ENCODE data around the gene HDAC9. TPM values are rescaled to one million over a fixed set of nuclear protein-coding genes. Genes with fewer than 3 reads are reported as not detected.

HDAC9 gene
- total RNA-seq, 1 experiment from 2014 or later = 4.3 TPM

GRCh38 chr7:18974803-18975202 lies 479.3 kb downstream of the HDAC9 start:
- ChIA-PET RAD21 (ENCODE audit: low non-redundant PET in 1 of 2, low total read pairs in 2 of 2, uncharacterized antibody in 2 of 2, unreplicated experiment in 2 of 2) (no interaction called here), CTCF (no interaction called here), POLR2A (no interaction called here)
- Histone ChIP-seq H3K9me2 (ENCODE audit: insufficient read depth) (no peaks in the 10 kb centered on the region), H3K36me3 (ENCODE audit: control insufficient read depth in 1 of 2, insufficient read depth in 2 of 2, low read length in 2 of 2) (no peaks in the 10 kb centered on the region), H3K27me3 (ENCODE audit: insufficient read depth, low read length) (no peaks in the 10 kb centered on the region), H2AFZ (ENCODE audit: low read depth, low read length, poor library complexity, severe bottlenecking) (no peak overlapping the region), H3K4me1 (ENCODE audit: control insufficient read depth in 1 of 2, insufficient read depth in 2 of 2, low read length in 2 of 2) (peaks cover 0 to 47% of the 10 kb centered on the region in 2 experiments; a peak in 3 of 4 replicates), H3K9me3 (ENCODE audit: control insufficient read depth in 1 of 2, insufficient read depth in 1 of 2, low read depth in 1 of 2, low read length in 2 of 2) (no peaks in the 10 kb centered on the region), H3K4me2 (ENCODE audit: low read length) (peak overlapping the region; percentile 40), H3K79me2 (ENCODE audit: insufficient read depth, low read length) (no peaks in the 10 kb centered on the region), H3K9ac (ENCODE audit: low read length) (no peak overlapping the region), H4K20me1 (ENCODE audit: insufficient read depth) (no peaks in the 10 kb centered on the region), H3K4me3 (replicated peaks in 1 of 2; ENCODE audit: low read depth in 1 of 2, low read length in 2 of 2) (no peak overlapping the region), H3K27ac (ENCODE audit: low read depth, low read length) (no peak overlapping the region)
- no peak for TF ChIP-seq EZH2 (IDR thresholded peaks at IDR 0.05)
- TF ChIP-seq FOSL1 (IDR thresholded peaks at IDR 0.05; ENCODE audit: low read depth) = peak; percentile 40; the same call in 1 of the 2 replicates
- intact Hi-C loops (cut with micrococcal nuclease) = no loop called here
- peak; percentile 18 for DNase-seq (ENCODE audit: low read depth, low spot score)
- ATAC-seq = peak; percentile 37; the same call in 1 of the 2 replicates
- no TSS peak for BruUV-seq (replicated peaks)

GRCh38 chr7:18975276-18975675 lies 479.7 kb downstream of the HDAC9 start:
- peaks cover 0 to 47% of the 10 kb centered on the region in 2 experiments; a peak in 3 of 4 replicates for H3K4me1 ChIP-seq (ENCODE audit: control insufficient read depth in 1 of 2, insufficient read depth in 2 of 2, low read length in 2 of 2)

More at GRCh38 chr7:18975276-18975675, 479.7 kb downstream of the HDAC9 start:
- Histone ChIP-seq H3K9me2 (ENCODE audit: insufficient read depth) (no peaks in the 10 kb centered on the region), H3K27ac (ENCODE audit: low read depth, low read length) (no peak overlapping the region), H3K79me2 (ENCODE audit: insufficient read depth, low read length) (no peaks in the 10 kb centered on the region), H3K9me3 (ENCODE audit: control insufficient read depth in 1 of 2, insufficient read depth in 1 of 2, low read depth in 1 of 2, low read length in 2 of 2) (no peaks in the 10 kb centered on the region), H3K36me3 (ENCODE audit: control insufficient read depth in 1 of 2, insufficient read depth in 2 of 2, low read length in 2 of 2) (no peaks in the 10 kb centered on the region), H3K9ac (ENCODE audit: low read length) (no peak overlapping the region), H4K20me1 (ENCODE audit: insufficient read depth) (no peaks in the 10 kb centered on the region), H3K27me3 (ENCODE audit: insufficient read depth, low read length) (no peaks in the 10 kb centered on the region), H2AFZ (ENCODE audit: low read depth, low read length, poor library complexity, severe bottlenecking) (no peak overlapping the region), H3K4me3 (replicated peaks in 1 of 2; ENCODE audit: low read depth in 1 of 2, low read length in 2 of 2) (no peak overlapping the region), H3K4me2 (ENCODE audit: low read length) (peak overlapping the region; percentile 40; the same call in 1 of the 2 replicates)
- RAD21 ChIA-PET (ENCODE audit: low non-redundant PET in 1 of 2, low total read pairs in 2 of 2, uncharacterized antibody in 2 of 2, unreplicated experiment in 2 of 2) = no interaction called here
- ATAC-seq = no peak
- no TSS peak for BruUV-seq (replicated peaks)
- intact Hi-C loops (cut with micrococcal nuclease) = no loop called here
- DNase-seq (ENCODE audit: low read depth, low spot score) = no peak
- CTCF ChIA-PET = no interaction called here
- POLR2A ChIA-PET = no interaction called here
- no peak for TF ChIP-seq CEBPB (IDR thresholded peaks at IDR 0.05; ENCODE audit: low read depth)
- no peak for TF ChIP-seq YY1 (IDR thresholded peaks at IDR 0.05; ENCODE audit: extremely low read depth, insufficient replicate concordance, low read depth, low read length)
- no peak for TF ChIP-seq TCF7L2 (IDR thresholded peaks at IDR 0.05; ENCODE audit: borderline replicate concordance, extremely low read depth, insufficient read depth, insufficient read length)
- no peak for TF ChIP-seq SP1 (IDR thresholded peaks at IDR 0.05; ENCODE audit: low read depth)
- TF ChIP-seq ATF3 (IDR thresholded peaks at IDR 0.05) = no peak
- TF ChIP-seq CBX3 (IDR thresholded peaks at IDR 0.05; ENCODE audit: low read depth) = no peak
- no peak for TF ChIP-seq ZFX (IDR thresholded peaks at IDR 0.05)
- no peak for TF ChIP-seq SRF (IDR thresholded peaks at IDR 0.05; ENCODE audit: low read depth)
- TF ChIP-seq ELF1 (IDR thresholded peaks at IDR 0.05; ENCODE audit: borderline replicate concordance, low read depth) = no peak
- TF ChIP-seq REST (IDR thresholded peaks at IDR 0.05; ENCODE audit: low read depth) = no peak
- TF ChIP-seq JUND (IDR thresholded peaks at IDR 0.05) = no peak
